GM21717 (cell line): Measurements from ENCODE around the gene BUB1B.

Experiments used
- ATAC-seq: cut with Tn5 transposase; IDR thresholded peaks from one replicate; pipeline ENCODE4 v1.9.1; 2021; ENCODE audit warnings: mild to moderate bottlenecking, moderate library complexity; ENCODE audit not compliant: unreplicated experiment

BUB1B gene

DNA sequence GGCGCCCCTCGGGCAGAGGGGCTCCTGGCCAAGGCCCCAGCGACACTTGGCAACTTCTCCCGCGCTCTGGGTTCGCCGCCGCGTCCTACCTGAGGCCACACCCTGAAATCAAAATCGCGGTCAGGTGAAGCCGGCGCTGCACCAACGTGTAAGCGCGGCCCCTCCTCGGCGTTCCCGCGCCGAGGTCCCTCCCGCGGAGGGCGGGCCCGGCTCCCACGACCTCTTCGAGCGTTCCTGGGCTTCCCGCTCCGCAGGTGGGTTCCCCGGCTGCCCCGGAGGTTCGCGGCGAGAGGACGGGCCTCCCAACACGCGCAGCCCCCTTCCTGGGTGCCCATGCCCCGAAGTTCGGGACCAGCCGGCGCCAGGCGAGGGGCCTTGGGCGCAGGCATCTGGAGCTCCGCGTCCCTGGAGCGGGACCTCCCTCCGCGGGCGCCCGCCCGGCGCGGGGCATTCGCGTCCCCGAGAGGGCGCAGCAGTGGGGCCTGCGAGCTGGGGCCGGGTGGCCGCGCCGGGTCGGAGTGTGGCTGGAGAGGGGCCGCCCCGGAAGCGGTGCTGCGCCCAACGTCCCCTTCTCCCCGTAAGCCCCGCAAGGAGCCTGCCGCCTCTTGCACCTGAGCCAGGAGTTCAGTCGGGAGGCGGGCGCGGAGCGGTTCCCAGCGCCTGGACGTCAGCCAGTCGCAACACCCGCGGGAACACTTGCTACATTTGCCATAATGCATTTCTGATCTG lies 91.7 kb downstream of the BUB1B start:
- no peak for ATAC-seq

DNA sequence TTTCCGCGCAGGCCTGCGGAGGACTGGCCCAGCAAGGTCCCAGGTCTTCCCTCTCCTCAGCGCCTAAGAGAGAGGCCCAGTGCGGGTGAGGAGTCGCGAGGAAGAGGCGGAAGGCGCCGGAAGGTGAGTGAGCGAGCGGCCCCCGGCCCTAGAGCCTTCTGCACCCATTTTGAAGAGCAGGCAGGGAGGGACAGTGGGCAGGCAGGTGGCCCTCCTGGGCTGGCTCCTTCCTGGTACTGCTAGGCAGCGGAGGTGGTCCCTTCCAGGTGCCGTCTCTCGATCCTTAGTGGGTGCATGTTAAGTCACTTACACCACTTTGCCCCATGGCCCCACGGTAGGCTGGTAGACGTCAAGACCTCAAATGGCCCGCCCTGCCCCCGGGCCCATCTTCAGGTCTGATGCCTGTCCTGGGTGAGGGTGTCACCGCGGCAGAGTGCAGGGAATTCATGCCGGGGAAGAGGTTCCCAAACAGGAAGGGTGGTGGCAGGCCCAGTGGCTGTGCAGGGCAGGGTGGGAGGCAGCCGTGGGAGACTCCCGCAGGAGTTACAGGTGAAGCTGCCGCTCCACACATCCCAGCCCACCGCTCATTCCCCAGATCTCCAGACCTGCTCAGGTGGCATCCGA lies 92.4 kb downstream of the BUB1B start:
- no peak for ATAC-seq

DNA sequence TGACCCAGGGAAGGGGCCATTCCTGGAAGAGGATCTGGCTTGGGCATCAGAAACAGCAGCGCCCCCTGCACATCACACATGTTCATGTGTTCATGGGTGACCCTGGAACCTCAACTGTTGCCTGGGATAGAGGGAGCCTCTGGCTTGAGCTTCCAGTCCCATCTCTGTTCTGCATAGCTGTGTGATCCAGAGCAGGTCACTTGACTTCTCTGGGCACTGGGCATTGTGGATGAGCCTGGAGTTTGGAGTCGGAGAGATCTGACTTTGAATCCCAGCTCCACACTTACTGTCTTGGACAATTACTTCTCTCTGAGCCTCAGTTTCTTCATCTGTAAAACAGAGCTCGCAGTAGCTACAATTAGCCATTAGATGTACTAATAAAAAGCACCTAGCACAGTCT lies 93.6 kb downstream of the BUB1B start:
- ATAC-seq = no peak

DNA sequence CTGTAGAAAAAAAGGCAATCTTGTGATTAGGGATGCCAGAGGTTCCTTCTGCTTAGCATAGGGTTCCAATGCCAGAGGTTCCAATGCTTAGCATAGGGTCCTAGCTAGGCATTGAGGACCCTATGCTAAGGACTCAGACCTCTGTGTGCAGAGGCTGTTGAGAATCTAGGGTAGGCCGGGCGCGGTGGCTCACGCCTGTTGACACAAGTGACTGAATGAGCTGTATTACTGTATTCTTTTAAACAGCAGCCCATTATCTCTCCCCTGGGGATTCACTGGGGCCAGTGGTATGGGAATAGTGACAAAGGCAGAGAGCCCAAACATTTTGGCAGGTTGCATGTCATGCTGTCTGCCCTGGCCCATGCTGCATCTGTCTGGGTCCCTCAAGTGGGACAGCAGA lies 94.2 kb downstream of the BUB1B start:
- ATAC-seq = no peak

- no peak for ATAC-seq
Measured at GRCh38 chr15:40256638-40257235, 95.9 kb downstream of the BUB1B start.

DNA sequence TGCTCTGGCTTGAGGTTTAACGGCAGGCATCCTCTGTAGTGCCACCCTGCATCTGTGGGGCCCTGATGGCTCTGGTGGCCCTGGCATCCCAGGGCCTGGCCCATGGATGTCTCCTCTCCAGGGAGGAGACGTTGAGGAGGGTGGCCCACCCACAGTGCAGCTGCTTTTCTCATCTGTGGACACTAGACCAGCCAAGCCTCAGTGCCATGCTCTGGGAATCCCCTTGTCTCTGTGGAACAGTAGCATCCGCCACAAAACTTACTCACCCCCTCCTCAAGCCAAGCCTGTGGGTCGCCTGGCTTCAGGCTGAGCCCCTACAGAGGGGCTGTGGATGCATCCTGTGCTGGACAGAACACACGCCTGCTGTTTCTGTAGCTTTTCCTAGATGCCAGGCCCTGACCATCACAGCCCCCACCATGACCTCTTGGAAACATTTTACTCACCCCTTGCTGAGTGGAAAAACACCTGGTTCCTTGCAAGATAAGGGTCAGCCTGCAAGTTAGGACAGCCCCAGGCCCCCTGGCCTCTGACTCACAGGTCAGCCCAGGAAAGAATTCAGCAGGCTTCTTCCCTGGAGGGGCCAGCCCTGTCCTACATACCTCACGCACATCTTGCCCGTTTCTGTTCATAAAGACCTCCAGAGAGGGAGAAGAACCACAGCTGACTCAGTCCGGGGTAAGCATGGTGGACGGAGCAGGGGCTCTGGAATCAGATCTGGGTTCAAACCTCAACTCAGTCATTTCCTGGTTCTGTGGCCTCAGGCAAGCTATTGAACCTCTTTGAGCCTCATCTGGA lies 97.0 kb downstream of the BUB1B start:
- ATAC-seq = no peak

DNA sequence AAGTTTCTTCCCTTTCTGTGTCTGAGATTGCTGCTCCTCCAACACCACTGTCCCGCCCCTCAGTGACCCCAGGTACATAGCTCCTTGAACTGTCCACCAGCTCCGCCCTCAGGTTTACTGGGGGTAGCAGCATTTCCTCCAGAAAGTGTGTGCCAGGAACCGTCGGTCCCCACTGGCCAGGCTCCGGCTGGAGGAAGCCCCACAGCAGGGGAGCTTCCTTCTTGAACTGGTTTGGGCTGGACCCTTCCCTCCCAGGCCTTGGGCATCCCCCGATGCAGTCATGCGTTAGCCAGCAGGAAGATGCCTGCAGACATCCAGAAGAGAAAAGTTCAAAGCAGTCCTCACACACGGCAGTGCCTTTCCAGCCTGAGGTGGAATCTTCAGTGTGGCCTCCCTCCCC lies 97.7 kb downstream of the BUB1B start:
- ATAC-seq = no peak

GRCh38 chr15:40259021-40259420 lies 98.2 kb downstream of the BUB1B start:
- no peak for ATAC-seq

DNA sequence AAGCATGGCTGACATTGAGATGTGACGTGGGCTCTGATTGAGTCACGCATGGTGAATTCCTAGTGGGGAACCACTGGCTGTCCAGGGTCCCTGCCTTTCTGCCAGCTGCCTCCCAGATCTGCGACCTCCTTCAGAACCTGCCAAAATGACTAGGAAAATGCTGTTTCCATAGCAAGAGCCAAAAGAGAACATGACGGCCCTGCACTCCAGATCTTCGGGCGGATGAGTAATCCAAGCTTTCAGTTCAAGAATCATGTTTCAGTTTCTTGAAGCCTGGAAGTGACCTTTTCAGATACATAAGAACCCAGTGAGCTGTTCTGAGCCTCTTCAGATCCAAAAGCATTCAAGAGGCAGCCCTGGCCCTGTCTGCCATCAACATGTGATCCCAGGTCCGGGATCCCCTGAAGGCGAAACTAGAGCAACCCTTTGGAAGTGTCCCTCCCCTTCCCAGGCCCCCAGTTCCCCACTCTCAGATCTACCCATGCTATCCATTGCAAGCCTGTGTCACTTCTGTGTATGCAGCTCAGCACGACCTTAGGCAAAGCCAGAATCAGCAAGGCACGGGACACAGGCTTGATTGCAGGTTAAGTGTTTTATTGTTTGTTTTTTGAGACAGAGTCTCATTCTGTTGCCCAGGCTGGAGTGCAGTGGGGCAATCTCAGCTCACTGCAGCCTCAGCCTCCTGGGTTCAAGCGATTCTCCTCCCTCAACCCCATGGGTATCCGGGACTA lies 102.3 kb downstream of the BUB1B start:
- no peak for ATAC-seq

DNA sequence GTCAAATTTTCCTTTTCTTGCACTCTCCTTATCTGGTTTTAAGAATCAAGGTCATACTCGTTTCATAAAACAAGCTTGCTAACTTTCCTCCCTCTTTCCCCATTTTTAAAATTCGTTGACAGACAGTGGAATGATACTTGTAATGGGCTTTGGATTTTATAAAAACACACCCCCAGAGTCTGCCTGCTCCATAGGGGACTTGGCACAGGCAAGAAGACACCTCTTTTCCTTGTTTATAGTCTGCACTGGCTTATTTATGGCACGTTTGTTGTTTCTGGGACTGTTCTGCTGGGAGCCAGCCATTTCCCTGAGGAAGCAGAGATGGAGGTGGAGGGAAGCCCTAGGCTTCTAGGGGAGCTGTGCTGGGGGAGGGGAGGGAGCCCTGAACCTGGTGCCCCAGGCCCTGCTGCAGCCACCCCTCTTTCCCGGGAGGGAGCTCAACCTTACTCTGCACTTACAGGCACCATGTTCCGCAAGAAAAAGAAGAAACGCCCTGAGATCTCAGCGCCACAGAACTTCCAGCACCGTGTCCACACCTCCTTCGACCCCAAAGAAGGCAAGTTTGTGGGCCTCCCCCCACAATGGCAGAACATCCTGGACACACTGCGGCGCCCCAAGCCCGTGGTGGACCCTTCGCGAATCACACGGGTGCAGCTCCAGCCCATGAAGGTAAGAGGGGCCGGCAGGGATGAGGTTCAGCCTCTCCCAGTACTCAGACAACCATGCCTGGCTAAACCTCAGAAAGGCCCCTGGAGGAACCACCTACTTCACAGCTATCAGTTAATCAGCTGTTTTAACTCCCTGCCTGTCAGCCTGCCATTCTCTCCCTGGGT lies 103.7 kb downstream of the BUB1B start:
- no peak for ATAC-seq

DNA sequence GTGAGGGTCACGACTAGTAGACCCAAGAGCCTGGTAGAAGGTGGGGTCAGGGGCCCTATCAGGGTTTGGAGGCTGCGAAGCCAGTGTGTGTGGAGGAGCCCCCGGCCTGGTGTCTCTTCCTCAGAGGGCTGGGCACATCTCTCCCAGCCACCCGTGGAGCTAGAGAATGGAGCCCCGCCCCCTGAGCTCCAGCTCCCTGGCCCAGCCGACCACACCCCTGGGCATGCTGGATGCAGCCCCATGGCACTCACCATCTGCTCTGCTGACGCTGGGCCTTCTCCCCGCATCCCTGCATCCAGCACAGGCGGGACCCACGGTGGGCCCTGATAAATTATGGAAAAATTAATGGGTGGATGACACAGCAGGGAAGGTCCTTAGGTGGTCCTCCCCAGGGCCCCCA lies 104.5 kb downstream of the BUB1B start:
- no peak for ATAC-seq

DNA sequence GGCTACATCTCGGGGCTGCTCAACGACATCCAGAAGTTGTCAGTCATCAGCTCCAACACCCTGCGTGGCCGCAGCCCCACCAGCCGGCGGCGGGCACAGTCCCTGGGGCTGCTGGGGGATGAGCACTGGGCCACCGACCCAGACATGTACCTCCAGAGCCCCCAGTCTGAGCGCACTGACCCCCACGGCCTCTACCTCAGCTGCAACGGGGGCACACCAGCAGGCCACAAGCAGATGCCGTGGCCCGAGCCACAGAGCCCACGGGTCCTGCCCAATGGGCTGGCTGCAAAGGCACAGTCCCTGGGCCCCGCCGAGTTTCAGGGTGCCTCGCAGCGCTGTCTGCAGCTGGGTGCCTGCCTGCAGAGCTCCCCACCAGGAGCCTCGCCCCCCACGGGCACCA lies 105.0 kb downstream of the BUB1B start:
- no peak for ATAC-seq

- ATAC-seq = no peak
Measured at GRCh38 chr15:40266828-40267304, 106.0 kb downstream of the BUB1B start.

DNA sequence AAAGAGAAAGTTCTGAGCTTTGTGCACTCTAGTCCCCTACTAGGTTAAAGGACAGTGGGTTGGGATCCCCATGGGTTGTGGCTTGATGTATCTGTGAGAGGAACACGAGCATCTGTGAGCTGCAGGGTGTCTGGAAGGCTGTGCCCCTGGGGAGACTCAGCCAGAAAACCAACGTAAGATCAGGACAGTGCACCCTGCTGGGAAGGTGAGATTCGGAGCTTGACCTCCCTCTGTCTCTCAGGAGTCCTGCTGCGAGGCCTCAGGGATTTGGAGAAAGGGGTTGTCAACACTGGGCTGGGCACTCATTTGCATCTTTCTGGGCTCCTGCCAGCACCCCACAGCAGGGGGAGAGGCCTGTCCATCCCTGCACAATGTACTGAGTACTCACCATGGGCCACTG lies 106.8 kb downstream of the BUB1B start:
- ATAC-seq = no peak

- no peak for ATAC-seq
Measured at GRCh38 chr15:40269604-40270003, 108.7 kb downstream of the BUB1B start.

DNA sequence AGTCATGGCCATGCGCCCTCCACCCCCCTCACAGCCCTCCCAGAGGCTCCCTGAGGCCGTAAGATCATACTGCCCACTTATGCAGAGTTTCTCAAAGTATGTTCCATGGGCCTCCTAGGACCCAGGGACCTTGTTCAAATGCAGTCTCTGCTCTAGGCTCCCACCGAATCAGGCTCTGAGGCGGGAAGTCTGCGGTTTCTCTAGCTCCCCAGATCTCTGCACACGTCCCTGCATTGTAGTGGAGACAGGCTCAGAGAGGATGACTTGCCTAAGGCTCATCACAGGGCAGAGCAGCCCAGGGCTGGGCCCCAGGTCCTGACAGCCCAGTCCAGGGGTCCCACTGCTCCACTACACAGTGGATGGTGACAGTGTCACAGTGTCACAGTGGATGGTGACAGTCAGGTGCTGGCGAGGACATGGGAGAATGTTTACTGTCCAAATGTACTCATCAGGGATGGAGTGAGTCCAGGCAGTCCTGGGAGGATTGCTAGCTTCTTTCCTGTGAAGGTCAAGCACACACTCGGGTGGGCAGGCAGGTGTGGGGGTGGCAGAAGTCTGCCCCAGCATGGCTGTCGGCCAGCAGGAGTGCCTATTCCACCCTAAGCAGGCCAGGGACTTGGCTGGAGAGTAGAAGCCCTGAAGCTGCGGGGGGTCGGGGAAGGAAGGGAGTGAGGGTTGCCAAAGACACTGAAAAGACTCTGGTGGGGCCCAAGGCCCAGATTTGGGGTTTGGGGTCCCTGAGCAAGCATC lies 109.6 kb downstream of the BUB1B start:
- no peak for ATAC-seq
